HUDEP-2 (cell line): ENCODE measurements around the gene TCEA2.
A peak's percentile ranks its signal among the peaks of the same experiment; 100 is the strongest.

Experiments used
- DNase-seq, 76 experiments: peaks; one replicate each; lab custom pipeline; 2025; ENCODE audit not compliant: unreplicated experiment in 76 of 76; lab: John Stamatoyannopoulos, UW

Gene TCEA2

DNA sequence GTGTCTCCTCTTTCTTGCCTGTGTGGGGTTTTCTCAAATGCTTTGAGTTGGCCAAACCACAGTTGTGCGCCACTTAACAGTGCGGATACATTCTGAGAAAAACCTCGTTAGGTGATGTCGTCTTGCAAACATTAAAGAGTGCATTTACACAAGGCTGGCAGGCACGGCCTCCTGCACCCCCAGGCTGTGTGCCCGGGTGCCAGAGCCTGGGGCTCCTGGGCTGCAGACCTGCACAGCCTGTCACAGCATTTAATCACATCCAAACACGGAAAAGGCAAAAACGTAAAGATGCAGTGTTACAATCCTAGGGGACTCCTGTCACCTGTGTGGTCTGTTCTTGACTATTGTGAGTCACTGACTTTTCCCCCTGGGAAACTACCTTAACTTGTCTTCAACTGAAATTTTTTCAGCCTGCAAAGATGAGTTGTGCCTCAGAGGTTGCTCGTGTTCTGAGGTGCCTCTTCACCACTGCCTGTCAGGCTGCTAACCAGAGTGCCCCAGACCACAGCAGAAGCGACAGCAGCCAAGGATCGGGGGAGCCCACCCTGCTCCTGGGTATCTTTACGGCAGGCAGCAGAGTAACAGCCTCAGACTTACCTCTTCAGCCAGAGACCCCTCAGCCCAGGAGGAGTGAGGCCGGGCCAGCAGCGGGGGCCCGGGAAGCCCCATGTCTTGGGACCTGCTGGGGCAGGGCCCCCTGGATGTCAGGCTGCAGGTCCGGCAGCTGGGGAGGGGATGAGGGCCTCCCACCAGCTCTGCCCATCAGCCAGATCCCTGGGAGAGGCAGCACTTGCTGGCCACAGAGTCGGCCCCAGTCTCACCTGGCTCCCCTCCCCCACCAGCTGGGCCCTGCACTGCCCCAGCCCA lies 27.7 kb upstream of the TCEA2 start:
- no peak for DNase-seq

DNA sequence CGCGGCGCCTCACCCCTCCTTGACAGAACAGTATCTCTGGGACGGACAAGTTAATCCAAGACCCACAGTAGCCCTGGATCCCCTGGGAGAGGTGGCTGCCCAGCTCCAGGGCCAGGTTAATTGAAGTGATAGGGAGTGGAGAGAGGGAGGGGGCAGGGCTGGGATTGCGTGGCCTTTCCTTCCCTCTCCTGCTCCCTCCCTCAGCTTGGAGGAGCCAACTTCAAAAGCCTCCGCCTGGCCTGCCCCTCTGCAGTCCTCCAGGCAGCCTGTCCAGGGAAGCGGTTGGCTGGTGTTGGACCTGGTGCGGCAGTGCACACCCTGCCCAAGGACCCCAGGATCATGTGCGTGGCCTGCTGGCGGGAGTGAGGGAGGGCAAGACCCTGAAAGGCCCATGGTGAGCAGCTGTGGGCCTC lies 27.1 kb upstream of the TCEA2 start, which contains the start of gene C20orf204:
TSS of gene C20orf204 (plus strand) at position 250 of the 413 bp plus-strand sequence. CDS start at position 392, 142 bp downstream.
- no peak for DNase-seq

DNA sequence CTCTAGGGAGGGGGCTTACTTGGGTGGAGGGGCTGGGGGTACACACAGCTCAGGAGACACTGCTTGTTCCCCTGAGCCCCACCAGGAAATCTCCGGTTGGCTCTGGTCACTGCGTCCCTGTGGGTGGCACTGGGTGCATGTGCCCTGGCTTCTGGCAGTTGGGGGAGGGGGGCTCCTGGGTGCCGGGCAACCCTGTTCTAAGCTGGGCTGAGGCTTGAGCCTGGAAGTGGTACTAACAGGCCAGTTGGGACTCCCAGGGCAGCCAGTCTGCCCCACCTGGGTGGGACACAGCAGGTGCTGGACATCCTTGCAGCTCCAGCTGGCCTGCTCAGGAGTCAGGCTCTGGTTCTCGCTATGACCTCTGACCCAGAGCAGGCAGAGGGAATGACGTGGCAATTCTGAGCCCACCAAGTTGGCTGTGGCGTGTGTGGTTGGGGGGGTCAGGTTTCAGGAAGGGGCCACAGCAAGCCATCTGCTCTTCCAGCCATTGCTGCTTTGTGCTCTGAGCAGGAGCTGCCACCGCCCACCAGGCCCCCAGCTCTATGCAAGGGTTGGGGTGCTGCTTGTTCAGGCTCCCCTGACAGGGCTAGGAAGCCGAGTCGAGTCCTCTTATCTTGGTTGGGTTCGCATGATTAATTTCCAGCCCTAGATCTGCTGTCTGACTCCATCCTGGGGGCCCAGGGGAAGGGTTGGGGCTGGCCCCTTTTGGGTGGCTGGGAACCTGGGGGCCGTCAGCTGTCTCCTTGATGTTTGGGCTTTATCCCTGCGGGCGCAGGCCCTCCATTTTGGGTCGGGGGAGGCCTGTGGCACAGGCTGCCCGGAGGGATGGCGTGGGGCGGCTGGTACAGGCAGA lies 26.4 kb upstream of the TCEA2 start:
- DNase-seq: no peak

DNA sequence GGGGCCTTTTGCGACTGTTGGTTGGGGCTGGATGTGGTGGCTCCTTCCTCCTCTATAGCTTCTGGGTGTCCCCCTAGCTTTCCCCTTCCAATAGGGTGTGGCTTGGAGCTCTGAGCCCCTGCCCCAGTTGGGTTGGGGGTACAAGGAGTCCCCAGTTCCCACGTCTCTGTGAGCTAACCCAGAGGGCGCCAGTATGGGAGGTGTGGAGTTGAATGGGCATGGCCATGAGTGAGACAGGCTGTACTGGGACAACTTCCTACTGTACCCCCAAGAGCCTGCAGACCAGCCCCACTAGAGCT lies 25.9 kb upstream of the TCEA2 start:
- no peak for DNase-seq

- peak in 15 of 76 experiments; percentile 8 to 40 (median 18) for DNase-seq
Observed at GRCh38 chr20:64037498-64038213, 25.3 kb upstream of the TCEA2 start.

- peak in 4 of 76 experiments; percentile 40 to 46 (median 42) for DNase-seq
Observed at GRCh38 chr20:64038224-64038564, 24.8 kb upstream of the TCEA2 start.

- DNase-seq: peak in 66 of 76 experiments; percentile 4 to 85 (median 49)
Observed at GRCh38 chr20:64038565-64039292, 24.3 kb upstream of the TCEA2 start.

GRCh38 chr20:64039293-64040160 lies 23.5 kb upstream of the TCEA2 start:
- DNase-seq: no peak

DNA sequence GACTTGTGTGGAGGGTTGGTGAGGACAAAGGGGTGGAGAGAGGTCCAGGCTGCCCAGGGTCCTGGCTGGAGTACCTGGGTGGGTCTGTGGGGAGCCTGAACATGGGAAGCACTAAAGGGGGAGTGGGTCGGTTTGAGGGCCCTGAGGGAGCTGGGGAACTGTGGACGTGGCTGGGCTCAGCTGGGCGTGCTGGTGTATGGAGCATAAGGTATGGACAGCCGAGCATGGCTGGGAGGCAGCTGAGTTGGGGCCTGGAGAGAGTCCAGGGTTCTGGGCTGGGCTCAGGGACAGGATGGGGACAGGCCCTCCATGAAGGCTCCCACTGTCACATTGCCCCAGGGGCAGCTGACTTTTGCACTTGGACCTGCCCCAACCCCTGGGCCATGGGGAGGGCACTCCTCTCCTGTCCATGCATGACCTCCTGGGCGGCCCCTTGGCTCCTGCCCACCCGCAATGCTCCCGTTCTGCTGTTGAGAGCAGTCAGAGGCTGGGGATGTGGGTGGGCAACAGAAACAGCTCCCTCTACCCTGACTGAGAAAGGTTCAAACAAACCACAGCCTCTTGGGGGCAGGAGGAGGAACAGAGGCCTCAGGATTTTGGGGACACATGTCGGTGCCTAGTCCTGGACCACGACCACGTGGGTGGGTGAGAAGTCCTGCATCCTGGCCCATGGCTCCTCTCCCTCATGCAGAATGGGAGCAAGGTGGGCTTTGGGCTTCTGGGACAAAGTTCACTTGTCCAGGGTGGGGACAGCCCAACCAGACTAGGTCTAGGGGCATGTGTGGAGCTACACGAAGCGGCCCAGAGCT lies 22.6 kb upstream of the TCEA2 start:
- DNase-seq: no peak

- DNase-seq: no peak
Observed at GRCh38 chr20:64041040-64041780, 21.8 kb upstream of the TCEA2 start.

- DNase-seq: no peak
Observed at GRCh38 chr20:64041781-64042053, 21.3 kb upstream of the TCEA2 start.

DNA sequence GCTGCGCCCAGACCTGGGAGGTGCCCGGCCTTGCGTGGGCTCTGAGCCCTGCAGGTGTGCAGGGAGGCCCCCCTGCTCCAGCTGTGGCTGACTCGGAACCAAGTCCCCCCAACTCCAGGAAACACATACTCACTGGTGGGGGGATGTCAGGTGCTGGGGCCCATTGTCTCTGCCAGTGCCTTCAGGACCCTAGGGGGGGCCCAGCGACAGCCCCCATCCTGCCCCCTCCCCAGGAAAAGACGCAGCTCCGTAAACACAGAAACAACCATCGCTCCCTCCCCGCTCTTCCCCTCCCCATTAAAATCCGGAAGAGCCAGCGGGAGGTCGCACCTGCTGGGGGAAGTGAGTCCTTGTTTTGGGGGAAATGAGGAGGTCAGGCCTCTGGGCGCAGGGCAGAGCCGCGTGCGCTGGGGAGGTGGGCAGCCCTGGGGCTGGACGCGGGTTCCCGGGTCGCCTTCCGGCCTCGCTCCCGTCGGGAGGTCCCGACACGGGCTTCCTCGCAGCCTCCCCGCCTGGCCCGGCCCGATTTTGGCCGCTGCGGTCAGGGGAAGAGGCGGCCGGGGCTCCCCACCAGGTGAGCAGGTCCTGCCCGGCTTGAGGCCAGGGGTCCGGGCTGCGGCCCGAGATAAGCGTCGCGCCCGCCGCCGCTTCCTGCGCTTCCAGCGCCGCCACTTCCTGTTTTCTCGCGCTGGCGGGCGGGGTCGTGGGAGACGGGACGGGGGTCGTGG lies 20.8 kb upstream of the TCEA2 start:
- DNase-seq: peak in 1 of 76 experiments; percentile 14

DNA sequence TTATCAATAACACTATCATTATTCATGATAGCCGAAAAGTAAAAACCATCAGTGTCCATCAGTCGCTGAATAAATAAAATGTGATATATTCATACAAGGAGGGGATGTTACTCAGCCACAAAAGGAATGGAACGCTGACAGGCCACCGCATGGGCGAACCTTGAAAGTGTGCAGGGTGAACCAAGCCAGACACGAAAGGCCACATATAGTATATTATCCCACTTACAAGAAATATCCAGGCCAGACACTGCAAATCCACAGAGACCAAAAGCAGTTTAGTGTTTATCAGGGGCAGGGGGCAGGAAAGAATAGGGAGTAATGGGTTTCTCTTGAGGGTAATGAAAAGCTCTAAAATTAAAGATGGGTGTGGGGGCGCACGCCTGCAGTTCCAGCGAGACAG lies 19.2 kb upstream of the TCEA2 start:
- no peak for DNase-seq

DNA sequence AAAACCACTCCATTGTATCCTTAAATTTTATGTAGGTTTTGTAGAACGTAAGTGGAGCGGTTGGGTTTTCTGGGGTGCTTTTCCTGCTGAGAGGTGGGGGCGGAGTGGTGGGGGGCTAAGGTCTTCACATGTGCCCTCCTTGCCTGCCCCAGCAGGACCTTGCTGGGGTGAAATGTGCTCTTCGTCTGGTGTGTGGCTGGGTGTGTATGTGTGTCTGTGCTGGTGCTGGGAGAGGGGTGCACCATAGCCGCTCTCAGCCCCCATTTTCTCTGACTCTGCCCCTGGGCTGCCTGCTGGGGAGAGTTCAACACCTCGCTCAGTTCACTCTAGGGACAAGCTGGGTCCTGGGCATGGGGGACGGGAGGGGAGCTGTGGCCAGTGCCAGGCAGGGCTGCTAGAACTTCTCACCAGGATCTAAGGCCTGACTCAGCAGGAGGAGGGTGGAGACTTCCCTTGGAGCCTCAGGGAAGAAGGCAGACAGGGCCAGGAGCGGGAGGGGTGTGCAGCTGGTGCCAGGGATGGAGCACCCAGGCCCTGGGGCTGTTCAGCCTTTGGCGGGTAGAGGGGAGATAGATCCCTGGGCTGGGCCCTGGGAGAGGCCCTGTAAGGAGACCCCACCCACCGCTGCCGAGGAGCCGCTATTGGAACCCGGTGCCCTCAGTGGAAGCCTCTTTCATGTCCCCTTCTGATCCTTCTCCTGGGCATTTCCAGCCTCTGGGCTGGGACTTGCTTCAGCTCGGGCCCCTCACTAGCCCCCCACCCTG lies 18.3 kb upstream of the TCEA2 start:
- no peak for DNase-seq

DNA sequence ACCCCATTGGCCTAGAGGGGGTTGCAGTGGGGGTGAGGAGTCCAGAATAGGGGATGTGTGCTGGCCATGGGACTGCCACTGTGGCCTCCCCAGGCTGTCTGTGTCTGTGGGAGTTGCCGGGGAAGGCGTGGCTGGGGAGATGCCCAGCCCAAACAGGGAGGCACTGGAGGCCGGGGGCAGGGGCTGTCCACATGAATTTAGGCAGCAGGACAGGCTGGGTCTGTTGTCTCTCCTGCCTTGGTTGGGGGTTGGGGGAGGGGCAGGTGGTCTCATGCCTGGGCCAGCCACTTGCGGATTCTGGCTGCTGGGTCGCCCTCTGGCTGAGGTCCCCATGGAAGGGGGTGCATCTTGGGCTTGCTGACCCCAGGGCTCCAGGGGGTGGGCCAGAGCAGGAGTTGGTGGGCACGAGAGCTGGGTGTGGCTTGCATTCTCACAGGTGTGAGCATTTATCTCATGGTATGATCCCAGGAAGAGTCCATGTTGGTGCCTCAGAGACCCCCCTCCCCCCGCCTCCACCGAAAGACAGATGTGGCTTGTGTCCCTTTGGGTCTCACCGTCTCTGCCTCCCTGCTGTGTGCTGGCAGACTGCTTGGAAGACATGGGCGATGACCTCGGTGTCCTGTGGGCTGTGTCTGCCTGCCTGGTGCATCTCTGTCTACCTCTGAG lies 17.5 kb upstream of the TCEA2 start:
- peak in 6 of 76 experiments; percentile 7 to 33 (median 16) for DNase-seq

- DNase-seq: no peak
Observed at GRCh38 chr20:64047046-64047389, 16.0 kb upstream of the TCEA2 start.
